Right lobe of liver (tissue), 6 donors: Measurements from ENCODE around the gene ZNF33B. TPM values are rescaled to one million over a fixed set of nuclear protein-coding genes. Genes with fewer than 3 reads are reported as not detected.

Experiments
- ATAC-seq, 4 donors: fragments of 200-7000 bp; cut with Tn5 transposase; one replicate each; pipeline ENCODE4 v1.9.1; 2020; ENCODE audit warnings: mild to moderate bottlenecking in 4 of 4, moderate library complexity in 4 of 4
- DNase-seq, 3 donors: peaks; one replicate each; pipeline ENCODE4 v3.0.0-alpha.2; 2020
- H3K27ac ChIP-seq, 3 donors: fragments of 200-600 bp; one replicate each; pipeline ENCODE4 v1.8.0; 2022
- H3K27me3 ChIP-seq, 2 donors: fragments of 200-600 bp; one replicate each; pipeline ENCODE4 v1.8.0; 2022
- H3K36me3 ChIP-seq, 4 donors: fragments of 200-600 bp; sonication (generic) in 1 of 4; one replicate each; pipeline versions ENCODE4 v1.5.1 to v1.8.0; 2017 to 2022; ENCODE audit warnings: control low read depth in 1 of 4
- H3K4me1 ChIP-seq, 4 donors: fragments of 200-600 bp; sonication (generic) in 1 of 4; one replicate each; pipeline versions ENCODE4 v1.5.1 to v1.8.0; 2017 to 2022; ENCODE audit warnings: control low read depth in 1 of 4
- H3K4me3 ChIP-seq, 3 donors: fragments of 200-600 bp; one replicate each; pipeline ENCODE4 v1.8.0; 2022
- H3K9me3 ChIP-seq, 4 donors: fragments of 200-600 bp; sonication (generic) in 1 of 4; one replicate each; pipeline versions ENCODE4 v1.5.1 to v1.8.0; 2017 to 2022; ENCODE audit warnings: control low read depth in 1 of 4
- POLR2A ChIP-seq: fragments of 450-650 bp; IDR thresholded peaks from one replicate; pipeline ENCODE4 v1.6.1; 2017; ENCODE audit warnings: antibody characterized with exemption, mild to moderate bottlenecking
- WGBS: methylation state at CpG from one replicate; pipeline ENCODE4 v1.1.6; 2018; ENCODE audit warnings: low coverage, low lambda C conversion rate; ENCODE audit not compliant: insufficient coverage; ENCODE audit errors: missing lambda C conversion rate; 5-methylcytosine and 5-hydroxymethylcytosine counted together
- intact Hi-C, 2 donors: fragments of 100-400 bp; cut with DNase I; formaldehyde crosslinking; loops; one replicate each; pipeline versions ENCODE4 v1.11.2 to v1.14.1; 2022
- total RNA-seq, 6 experiments: library from RNA; depleted of rRNA in 2 of 6; stranded (reverse); fragments of >200 nt in 2 of 6; fragmentation: NEBNext Ultra II Directional in 3 of 6; extraction: Animal tissue kit (Norgen Biotek cat#: 25700) in 3 of 6; gene quantifications; one replicate each; pipeline versions ENCODE4 v1.1.0 to v1.2.4, GENCODE V29; 2016 to 2023
- TF ChIP-seq, protein P1 (sequence below), 4 donors: fragments of 200-600 bp in 3 of 4; fragments of 450-650 bp in 1 of 4; IDR thresholded peaks; one replicate each; pipeline versions ENCODE4 v1.5.1 to v1.8.0; 2016 to 2022; ENCODE audit warnings: antibody characterized with exemption in 4 of 4, mild to moderate bottlenecking in 2 of 4
- donor health status: DM: no; HTN: yes; CAD: no.
- donor health status: DM: no; HTN: no; CAD: no.
- donor health status: DM: no; HTN: no; CAD: no.
- donor health status: DM: no; HTN: yes; CAD: no.
- donor health status: DM: no; HTN: yes; CAD: no.

Gene ZNF33B
- total RNA-seq, 6 experiments from 2014 or later = 6.1 to 22.1 (median 13.2) TPM

DNA sequence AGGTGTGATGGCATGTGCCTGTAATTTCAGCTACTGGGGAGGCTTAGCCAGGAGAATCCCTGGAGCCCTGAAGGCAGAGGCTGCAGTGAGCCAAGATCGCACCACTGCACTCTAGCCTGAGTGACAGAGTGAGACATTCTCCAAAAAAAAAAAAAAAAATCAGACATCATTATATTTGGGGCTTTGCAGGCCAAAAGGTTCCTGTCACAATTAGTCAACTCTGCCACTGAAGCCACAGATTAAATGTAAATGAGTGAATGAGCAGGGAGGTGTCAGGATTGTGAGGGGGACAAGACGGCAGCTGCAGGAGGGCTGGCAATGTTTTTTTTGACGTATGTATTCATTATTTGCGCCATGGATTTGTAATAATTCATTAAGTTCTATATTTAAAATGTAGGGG, 3.3 kb downstream of the ZNF33B start:
- Histone ChIP-seq H3K36me3 (peaks cover 0 to 19% (median 5%) of the 10 kb centered on the region in 4 donors), H3K4me3 (no peak overlapping the region), H3K4me1 (peaks cover 0 to 15% (median 5%) of the 10 kb centered on the region in 4 donors), H3K27me3 (no peaks in the 10 kb centered on the region), H3K9me3 (no peaks in the 10 kb centered on the region), H3K27ac (no peak overlapping the region)
- 95% methylated on average over 4 of the region's 4 CpGs for WGBS
- intact Hi-C loops = no loop called here
- DNase-seq (no peak), ATAC-seq (no peak)
- TF ChIP-seq POLR2A = no peak
- TF ChIP-seq, protein P1, sequence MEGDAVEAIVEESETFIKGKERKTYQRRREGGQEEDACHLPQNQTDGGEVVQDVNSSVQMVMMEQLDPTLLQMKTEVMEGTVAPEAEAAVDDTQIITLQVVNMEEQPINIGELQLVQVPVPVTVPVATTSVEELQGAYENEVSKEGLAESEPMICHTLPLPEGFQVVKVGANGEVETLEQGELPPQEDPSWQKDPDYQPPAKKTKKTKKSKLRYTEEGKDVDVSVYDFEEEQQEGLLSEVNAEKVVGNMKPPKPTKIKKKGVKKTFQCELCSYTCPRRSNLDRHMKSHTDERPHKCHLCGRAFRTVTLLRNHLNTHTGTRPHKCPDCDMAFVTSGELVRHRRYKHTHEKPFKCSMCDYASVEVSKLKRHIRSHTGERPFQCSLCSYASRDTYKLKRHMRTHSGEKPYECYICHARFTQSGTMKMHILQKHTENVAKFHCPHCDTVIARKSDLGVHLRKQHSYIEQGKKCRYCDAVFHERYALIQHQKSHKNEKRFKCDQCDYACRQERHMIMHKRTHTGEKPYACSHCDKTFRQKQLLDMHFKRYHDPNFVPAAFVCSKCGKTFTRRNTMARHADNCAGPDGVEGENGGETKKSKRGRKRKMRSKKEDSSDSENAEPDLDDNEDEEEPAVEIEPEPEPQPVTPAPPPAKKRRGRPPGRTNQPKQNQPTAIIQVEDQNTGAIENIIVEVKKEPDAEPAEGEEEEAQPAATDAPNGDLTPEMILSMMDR (IDR thresholded peaks at IDR 0.05) = no peak

GRCh38 chr10:42632564-42632963, 5.8 kb downstream of the ZNF33B start:
- Histone ChIP-seq H3K4me1 (peaks cover 0 to 15% (median 5%) of the 10 kb centered on the region in 4 donors), H3K27me3 (no peaks in the 10 kb centered on the region), H3K9me3 (no peaks in the 10 kb centered on the region), H3K4me3 (no peak overlapping the region), H3K27ac (peak overlapping the region in 1 of 3 donors; percentile 14), H3K36me3 (peaks cover 0 to 27% (median 5%) of the 10 kb centered on the region in 4 donors)
- no peak for TF ChIP-seq POLR2A
- TF ChIP-seq, protein P1 (IDR thresholded peaks at IDR 0.05) = no peak
- ATAC-seq (peak; percentile 16 to 55 (median 40)), DNase-seq (no peak)
- 67% methylated on average over 3 of the region's 3 CpGs for WGBS
- intact Hi-C loops = no loop called here

- Histone ChIP-seq H3K9me3 (no peaks in the 10 kb centered on the region), H3K4me1 (peaks cover 0 to 15% (median 5%) of the 10 kb centered on the region in 4 donors), H3K27me3 (no peaks in the 10 kb centered on the region), H3K4me3 (no peak overlapping the region), H3K36me3 (peaks cover 0 to 31% (median 5%) of the 10 kb centered on the region in 4 donors), H3K27ac (peak overlapping the region in 2 of 3 donors; percentile 4 to 49)
- no peak for TF ChIP-seq POLR2A
- TF ChIP-seq, protein P1 (IDR thresholded peaks at IDR 0.05) = no peak
- DNase-seq (no peak), ATAC-seq (peak; percentile 69 to 94 (median 91))
- WGBS = 100% methylated on average over 1 of the region's 1 CpG
- intact Hi-C loops = no loop called here
These were observed 7.7 kb downstream of the ZNF33B start for GRCh38 chr10:42630537-42631134.

DNA sequence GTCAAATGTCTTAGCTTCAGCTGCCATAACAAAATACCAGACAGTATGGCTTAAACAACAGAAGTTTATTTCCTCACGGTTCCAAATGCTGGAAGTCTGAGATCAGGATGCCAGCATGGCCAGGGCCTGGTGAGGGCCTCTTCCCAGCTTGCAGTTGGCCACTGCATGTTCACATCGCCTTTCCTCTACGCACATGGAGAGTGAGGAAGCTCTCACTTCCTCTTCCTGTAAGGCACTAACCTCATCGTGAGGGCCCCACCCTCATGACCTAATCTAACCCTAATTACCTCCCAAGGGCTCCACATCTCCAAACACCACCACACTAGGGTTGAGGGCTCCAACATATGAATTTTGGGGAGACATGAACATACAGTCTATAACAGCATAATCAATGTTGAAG, 14.4 kb downstream of the ZNF33B start:
- Histone ChIP-seq H3K4me1 (no peaks in the 10 kb centered on the region), H3K9me3 (no peaks in the 10 kb centered on the region), H3K4me3 (no peak overlapping the region), H3K27me3 (no peaks in the 10 kb centered on the region), H3K36me3 (peaks cover 0 to 11% (median 2%) of the 10 kb centered on the region in 4 donors), H3K27ac (no peak overlapping the region)
- ATAC-seq (no peak), DNase-seq (no peak)
- intact Hi-C loops = no loop called here
- TF ChIP-seq, protein P1 (IDR thresholded peaks at IDR 0.05) = no peak
- no peak for TF ChIP-seq POLR2A
- WGBS = 64% methylated on average over 4 of the region's 4 CpGs
